DND-41 (cell line): ENCODE measurements around the gene FAM53B.

Experiments
- ATAC-seq: fragments of 200-7000 bp; cut with Tn5 transposase; 3 replicates; pipeline ENCODE4 v1.9.1; 2021; ENCODE audit warnings: low read depth; ENCODE audit not compliant: insufficient read depth
- DNase-seq: peaks from one replicate; pipeline ENCODE4 v3.0.0-alpha.2; 2020
- H2AFZ ChIP-seq: 2 replicates; pipeline ENCODE4 v1.6.0; 2012; ENCODE audit warnings: low read depth, low read length
- H3K27ac ChIP-seq: 2 replicates; pipeline ENCODE4 v1.5.1; 2012; ENCODE audit warnings: low read length, inconsistent platforms
- H3K27me3 ChIP-seq: fragments of 200-600 bp; sonication (generic); 2 replicates; pipeline ENCODE4 v1.6.0; 2012; ENCODE audit warnings: low read length, mild to moderate bottlenecking, inconsistent platforms; ENCODE audit not compliant: insufficient read depth, poor library complexity
- H3K36me3 ChIP-seq: 2 replicates; pipeline ENCODE4 v1.5.1; 2012; ENCODE audit warnings: low read length, inconsistent platforms; ENCODE audit not compliant: insufficient read depth
- H3K4me1 ChIP-seq: 2 replicates; pipeline ENCODE4 v1.5.1; 2012; ENCODE audit warnings: mild to moderate bottlenecking, low read length; ENCODE audit not compliant: insufficient read depth
- H3K4me2 ChIP-seq: 2 replicates; pipeline ENCODE4 v1.6.0; 2012; ENCODE audit warnings: mild to moderate bottlenecking, moderate library complexity, low read length, inconsistent platforms; ENCODE audit not compliant: insufficient read depth
- H3K4me3 ChIP-seq, 2 experiments: fragments of 200-600 bp in 1 of 2; shearing (Covaris generic) in 1 of 2; 2 replicates each; pipeline ENCODE4 v1.5.1; 2012 to 2016; ENCODE audit warnings: inconsistent platforms in 2 of 2, low read length in 2 of 2, mild to moderate bottlenecking in 2 of 2, low read depth in 1 of 2, moderate library complexity in 1 of 2
- H3K79me2 ChIP-seq: 2 replicates; pipeline ENCODE4 v1.6.0; 2012; ENCODE audit warnings: low read length, inconsistent platforms; ENCODE audit not compliant: insufficient read depth
- H3K9ac ChIP-seq: 2 replicates; pipeline ENCODE4 v1.6.0; 2012; ENCODE audit warnings: low read depth, mild to moderate bottlenecking, inconsistent platforms, low read length, moderate library complexity
- H3K9me3 ChIP-seq: 2 replicates; pipeline ENCODE4 v1.5.1; 2012; ENCODE audit warnings: low read length, moderate library complexity, mild to moderate bottlenecking, inconsistent platforms; ENCODE audit not compliant: insufficient read depth, severe bottlenecking
- H4K20me1 ChIP-seq: 2 replicates; pipeline ENCODE4 v1.6.0; 2012; ENCODE audit warnings: low read length; ENCODE audit not compliant: insufficient read depth
- EZH2 ChIP-seq: IDR thresholded peaks from 3 replicates; pipeline ENCODE4 v1.6.1; 2012; ENCODE audit warnings: borderline replicate concordance, low read depth, mild to moderate bottlenecking, moderate library complexity, low read length, inconsistent platforms; ENCODE audit not compliant: severe bottlenecking
- TF ChIP-seq, protein P1 (sequence below): IDR thresholded peaks from 2 replicates; pipeline ENCODE4 v1.5.1; 2012; ENCODE audit warnings: borderline replicate concordance, low read length, moderate library complexity, mild to moderate bottlenecking; ENCODE audit not compliant: poor library complexity, severe bottlenecking; ENCODE audit errors: extremely low read depth

FAM53B gene

GRCh38 chr10:124618470-124619073, 125.6 kb downstream of the FAM53B start:
- DNase-seq (no peak), ATAC-seq (no peak)
- H3K27ac ChIP-seq, result peak overlapping the region; percentile 61
- H3K9ac ChIP-seq, result no peak overlapping the region
- H4K20me1 ChIP-seq, result 0 out of 2 replicates have a peak, but pooled peaks cover 10% of the 10 kb centered on the region
- H3K4me1 ChIP-seq, result peaks cover 35% of the 10 kb centered on the region
- H3K4me3 ChIP-seq, result no peak overlapping the region
- H2AFZ ChIP-seq, result no peak overlapping the region
- peaks cover 79% of the 10 kb centered on the region for H3K36me3 ChIP-seq
- peaks cover 72% of the 10 kb centered on the region for H3K79me2 ChIP-seq
- H3K4me2 ChIP-seq, result no peak overlapping the region
- no peaks in the 10 kb centered on the region for H3K27me3 ChIP-seq
- H3K9me3 ChIP-seq, result no peaks in the 10 kb centered on the region
- TF ChIP-seq EZH2, result no peak
- TF ChIP-seq, protein P1, sequence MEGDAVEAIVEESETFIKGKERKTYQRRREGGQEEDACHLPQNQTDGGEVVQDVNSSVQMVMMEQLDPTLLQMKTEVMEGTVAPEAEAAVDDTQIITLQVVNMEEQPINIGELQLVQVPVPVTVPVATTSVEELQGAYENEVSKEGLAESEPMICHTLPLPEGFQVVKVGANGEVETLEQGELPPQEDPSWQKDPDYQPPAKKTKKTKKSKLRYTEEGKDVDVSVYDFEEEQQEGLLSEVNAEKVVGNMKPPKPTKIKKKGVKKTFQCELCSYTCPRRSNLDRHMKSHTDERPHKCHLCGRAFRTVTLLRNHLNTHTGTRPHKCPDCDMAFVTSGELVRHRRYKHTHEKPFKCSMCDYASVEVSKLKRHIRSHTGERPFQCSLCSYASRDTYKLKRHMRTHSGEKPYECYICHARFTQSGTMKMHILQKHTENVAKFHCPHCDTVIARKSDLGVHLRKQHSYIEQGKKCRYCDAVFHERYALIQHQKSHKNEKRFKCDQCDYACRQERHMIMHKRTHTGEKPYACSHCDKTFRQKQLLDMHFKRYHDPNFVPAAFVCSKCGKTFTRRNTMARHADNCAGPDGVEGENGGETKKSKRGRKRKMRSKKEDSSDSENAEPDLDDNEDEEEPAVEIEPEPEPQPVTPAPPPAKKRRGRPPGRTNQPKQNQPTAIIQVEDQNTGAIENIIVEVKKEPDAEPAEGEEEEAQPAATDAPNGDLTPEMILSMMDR, result no peak

GRCh38 chr10:124616836-124617130, 127.4 kb downstream of the FAM53B start:
- ATAC-seq, result no peak
- H3K4me2 ChIP-seq, result no peak overlapping the region

GRCh38 chr10:124616040-124616835, 127.9 kb downstream of the FAM53B start:
- peak overlapping the region; percentile 61 for H3K27ac ChIP-seq
- H4K20me1 ChIP-seq, result peaks cover 13% of the 10 kb centered on the region; the same call in 1 of the 2 replicates
- peaks cover 49% of the 10 kb centered on the region for H3K79me2 ChIP-seq
- H3K4me3 ChIP-seq, result no peak overlapping the region
- H3K9me3 ChIP-seq, result no peaks in the 10 kb centered on the region
- H3K36me3 ChIP-seq, result peaks cover 62% of the 10 kb centered on the region
- no peak overlapping the region for H3K4me2 ChIP-seq
- no peak overlapping the region for H2AFZ ChIP-seq
- TF ChIP-seq, protein P1, result no peak
- no peak for TF ChIP-seq EZH2
- no peak for DNase-seq
- no peaks in the 10 kb centered on the region for H3K27me3 ChIP-seq
- no peak for ATAC-seq
- H3K4me1 ChIP-seq, result peaks cover 57% of the 10 kb centered on the region
- H3K9ac ChIP-seq, result no peak overlapping the region

More at GRCh38 chr10:124616836-124617130, 127.4 kb downstream of the FAM53B start:
- no peak for DNase-seq
- H3K4me1 ChIP-seq, result peaks cover 52% of the 10 kb centered on the region
- peaks cover 13% of the 10 kb centered on the region; the same call in 1 of the 2 replicates for H4K20me1 ChIP-seq
- H3K79me2 ChIP-seq, result peaks cover 54% of the 10 kb centered on the region
- H3K36me3 ChIP-seq, result peaks cover 66% of the 10 kb centered on the region
- H3K9ac ChIP-seq, result no peak overlapping the region
- H2AFZ ChIP-seq, result no peak overlapping the region
- no peaks in the 10 kb centered on the region for H3K9me3 ChIP-seq
- H3K27ac ChIP-seq, result peak overlapping the region; percentile 61
- H3K4me3 ChIP-seq, result no peak overlapping the region
- H3K27me3 ChIP-seq, result no peaks in the 10 kb centered on the region
- TF ChIP-seq, protein P1, result no peak
- no peak for TF ChIP-seq EZH2
